HG03354 (cell line): Measurements from ENCODE around the gene PHB1.
"Not testable (repeated sequence)": the region's sequence is repeated elsewhere in the genome, so short reads cannot be mapped to it uniquely, and the experiment has no call there.

ENCODE experiments used
- ATAC-seq: cut with Tn5 transposase; IDR thresholded peaks from one replicate; pipeline ENCODE4 v1.9.1; 2021; ENCODE audit warnings: mild to moderate bottlenecking; ENCODE audit not compliant: unreplicated experiment, poor library complexity, severe bottlenecking

Gene PHB1

DNA sequence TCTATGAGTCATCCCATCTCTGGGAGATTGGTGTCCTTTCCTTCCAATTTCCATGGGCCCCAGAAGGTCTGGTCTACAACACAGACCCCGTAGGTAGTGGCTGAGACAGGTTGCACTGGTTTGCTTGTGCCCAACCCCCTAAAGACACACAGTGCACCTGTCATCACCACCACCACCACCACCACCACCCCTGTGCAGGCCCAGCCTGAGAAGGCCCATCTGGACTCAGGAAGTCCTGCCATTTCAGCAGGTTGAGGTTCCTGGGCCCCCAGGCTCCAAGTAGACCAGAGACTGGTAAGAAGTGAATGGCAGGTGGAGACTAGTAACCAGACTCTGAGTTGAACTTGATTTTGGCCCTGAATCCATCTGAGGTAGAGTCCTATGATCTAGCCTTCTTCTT is 25.9 kb upstream of the PHB1 start:
- ATAC-seq: no peak

DNA sequence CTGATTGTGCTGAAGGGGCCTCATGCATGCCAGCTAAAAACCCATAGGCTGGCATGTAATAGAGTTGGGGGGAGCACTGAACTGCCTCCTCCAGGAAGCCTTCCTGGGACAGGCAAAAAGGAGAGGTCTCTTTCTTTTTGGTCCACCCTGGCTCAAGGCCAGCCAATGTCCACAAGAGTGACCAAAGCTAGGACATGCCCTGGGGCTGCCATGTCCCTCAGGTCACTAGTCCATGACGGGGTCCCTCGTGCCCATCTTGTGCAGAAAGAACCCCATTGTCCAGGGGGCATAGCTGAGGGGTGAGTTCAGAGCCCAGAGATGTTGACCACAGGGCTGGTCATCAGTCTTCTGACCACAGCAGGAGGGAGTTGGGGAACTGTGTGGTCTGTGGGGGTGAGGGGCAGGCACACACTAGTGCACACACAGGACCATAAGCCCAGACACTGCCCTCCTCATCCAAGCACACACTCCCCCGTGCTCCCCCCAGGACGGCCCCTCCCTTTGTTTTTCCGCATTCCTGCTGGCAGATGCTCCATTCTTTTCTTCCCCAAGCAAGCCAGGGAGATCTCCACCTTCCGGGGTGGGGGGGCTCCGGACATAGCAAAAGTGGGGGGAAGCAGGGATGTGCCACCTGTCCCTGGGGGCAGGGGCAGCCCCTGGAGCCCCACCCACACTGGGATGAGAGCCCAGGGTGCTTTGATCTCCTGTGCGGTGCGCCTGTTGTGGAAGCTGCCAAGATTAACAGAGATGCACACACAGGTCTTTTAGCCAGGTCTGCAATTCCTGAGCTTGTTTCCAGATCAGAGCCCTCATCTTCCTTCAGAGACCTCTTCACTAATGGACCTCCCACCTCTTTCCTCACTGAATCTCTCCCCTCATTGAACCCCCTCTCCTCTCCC is 25.2 kb upstream of the PHB1 start:
- no peak for ATAC-seq

DNA sequence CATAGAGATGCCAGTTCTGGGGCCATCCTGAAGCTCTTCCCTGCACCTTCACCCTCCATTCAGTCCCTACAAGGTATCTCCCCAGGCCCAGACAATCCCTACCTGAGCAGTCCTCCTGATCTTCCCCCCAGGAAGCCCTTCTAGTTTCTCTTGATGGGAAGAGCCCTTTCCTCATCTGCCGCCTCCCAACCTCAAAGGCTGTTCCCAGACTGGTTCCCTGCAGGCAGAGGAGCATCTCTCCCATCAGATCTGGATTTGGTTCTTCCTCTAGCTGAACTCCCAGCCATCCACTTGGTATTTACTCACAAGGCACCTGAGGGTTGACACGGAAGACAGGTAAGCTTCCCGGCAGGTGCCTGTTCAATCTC is 24.6 kb upstream of the PHB1 start:
- ATAC-seq: no peak

DNA sequence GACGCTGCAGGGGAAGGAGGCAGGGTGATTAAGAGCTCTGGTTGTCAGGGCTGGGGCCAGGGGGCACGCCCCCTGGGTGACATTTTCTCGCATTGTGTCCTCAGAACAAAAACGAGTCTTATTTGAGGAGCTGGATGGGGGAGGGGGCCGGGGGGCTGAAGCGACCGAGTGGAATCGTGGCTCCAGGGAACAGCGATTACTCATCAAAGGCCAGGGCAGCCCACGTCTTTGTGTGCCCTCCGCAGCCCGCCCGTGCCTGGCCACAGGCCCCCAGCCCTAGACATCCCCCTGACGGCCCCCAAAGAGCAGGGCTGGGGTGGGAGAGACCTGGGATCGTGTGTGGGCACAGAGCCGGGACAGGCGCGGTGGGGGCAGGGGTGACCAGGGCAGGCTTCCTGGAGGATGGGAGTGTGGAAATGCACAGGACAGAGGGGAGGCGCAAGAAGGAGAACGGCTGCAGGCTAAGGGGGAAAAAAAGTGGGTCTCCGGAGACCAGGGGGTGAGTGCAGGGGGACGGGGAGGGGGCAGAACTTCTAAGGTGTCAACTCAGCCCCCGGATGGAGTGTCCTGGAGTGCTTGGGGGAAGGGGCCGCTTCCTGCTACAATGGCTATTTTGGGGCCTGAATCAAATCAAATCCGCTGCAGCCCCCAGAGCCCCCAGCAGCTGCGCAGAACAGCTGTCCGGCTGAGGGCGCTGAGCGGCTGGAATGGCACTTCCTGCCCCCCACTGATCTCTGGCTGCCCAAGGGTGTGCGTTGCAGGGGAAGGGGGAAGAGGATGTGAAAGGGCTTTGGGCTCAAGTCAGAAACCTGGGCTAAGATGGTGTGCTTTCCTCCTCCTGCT is 24.0 kb upstream of the PHB1 start:
- no peak for ATAC-seq

DNA sequence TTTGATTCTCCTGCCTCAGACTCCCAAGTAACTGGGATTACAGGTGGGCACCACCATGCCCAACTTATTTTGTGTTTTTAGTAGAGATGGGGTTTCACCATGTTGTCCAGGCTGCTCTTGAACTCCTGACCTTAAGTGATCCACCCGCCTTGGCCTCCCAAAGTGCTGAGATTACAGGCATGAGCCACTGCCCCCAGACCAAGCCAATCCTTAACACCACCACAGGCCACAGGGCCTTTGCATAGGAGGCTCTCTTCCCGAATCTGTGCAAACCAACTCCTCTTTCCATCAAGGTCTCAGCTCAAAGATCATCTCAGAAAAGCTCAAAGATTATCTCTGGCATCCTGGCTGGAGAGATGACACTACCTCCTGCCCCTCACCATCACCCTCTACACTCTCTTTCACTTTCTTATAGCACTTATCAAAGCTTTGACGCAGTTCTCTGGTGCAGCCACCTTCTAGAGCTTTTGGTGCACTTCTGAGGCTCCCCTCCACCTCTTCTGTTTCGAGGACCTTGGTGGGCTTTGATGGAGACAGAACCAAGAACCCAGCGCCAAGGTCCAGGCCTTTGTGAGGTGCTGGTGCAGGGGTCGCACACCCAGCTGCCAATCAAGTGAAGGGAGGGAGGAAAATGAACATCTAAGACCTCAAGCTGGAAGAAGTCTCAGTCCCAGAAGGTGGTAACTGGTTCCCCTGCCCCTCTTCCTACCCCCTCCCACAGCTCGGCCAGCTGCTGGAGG is 23.2 kb upstream of the PHB1 start:
- ATAC-seq: no peak

DNA sequence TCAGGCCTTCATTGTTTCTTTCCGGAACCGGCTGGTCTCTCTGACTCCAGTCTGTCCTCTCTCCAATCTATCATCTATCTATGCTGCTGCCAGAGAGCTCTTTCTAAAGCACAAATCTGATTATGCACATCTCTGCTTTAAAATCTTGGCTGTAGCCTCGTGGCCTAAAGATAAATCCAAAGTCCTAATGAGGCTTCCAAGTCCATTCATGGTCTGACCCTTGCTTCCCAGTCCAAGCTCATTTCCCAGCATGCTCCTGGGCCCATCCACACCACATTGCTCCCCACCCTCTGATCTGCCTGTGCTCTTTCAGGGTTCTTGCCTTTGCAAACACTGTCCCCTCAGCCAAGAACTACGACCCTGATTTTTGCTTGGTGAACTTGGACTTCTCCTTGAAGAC is 21.5 kb upstream of the PHB1 start:
- ATAC-seq: no peak

DNA sequence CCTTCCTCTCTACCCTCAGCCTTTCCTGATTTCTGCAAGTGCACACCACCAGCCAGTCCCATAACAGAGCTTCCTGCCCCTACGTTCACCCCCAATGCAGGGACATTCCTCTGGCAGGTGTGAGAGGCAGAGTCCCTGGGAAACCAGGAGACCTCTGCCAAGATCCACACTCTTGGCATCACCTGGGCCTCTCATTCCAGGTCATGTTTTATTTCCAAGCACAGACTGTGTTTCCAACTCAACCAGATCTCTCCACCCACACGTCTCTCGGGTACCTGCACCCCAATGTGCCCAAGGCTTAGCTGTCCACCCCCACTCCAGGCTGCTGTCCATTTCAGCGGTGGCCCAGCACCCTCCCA is 21.0 kb upstream of the PHB1 start:
- no peak for ATAC-seq

DNA sequence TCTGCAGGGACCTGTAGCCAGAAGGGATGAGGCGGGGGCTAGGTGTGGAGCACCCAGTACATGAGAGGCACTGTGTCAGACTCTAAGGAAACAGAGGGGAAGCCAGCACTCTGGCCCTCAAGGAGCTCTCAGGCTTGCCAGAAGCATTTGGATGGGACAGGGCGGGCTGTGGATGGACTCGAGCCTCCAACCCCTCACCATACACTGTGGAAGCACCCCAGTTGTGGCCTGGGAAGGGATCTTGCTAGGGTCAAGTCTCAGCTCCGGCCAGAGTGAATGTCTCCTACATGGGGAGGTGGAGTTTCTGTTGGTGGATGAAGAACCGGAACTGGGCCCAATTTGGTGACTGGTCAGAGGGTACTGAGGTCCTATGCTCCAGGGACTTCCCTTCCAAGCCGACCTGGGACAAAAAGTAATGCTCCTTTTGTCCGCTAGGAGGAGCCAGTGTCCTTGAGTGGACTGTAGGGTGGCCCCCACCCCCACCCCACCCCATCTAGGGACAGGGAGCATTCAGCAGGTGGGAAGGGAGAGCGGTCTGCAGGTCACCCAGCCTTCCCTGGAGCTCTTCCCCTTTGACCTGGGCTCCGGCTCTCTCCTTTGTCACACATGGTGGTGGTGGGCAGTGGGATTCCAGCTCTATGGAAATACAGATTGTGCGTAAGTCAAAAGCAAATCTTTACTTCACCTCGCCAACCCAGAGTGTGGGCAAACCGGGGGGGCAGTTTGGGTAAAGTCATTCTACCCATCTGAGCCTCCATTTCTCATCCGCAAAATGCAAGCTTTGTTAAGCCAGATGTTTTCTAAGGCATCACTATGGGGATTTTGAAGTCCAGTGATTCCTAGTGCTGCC is 20.4 kb upstream of the PHB1 start:
- no peak for ATAC-seq

DNA sequence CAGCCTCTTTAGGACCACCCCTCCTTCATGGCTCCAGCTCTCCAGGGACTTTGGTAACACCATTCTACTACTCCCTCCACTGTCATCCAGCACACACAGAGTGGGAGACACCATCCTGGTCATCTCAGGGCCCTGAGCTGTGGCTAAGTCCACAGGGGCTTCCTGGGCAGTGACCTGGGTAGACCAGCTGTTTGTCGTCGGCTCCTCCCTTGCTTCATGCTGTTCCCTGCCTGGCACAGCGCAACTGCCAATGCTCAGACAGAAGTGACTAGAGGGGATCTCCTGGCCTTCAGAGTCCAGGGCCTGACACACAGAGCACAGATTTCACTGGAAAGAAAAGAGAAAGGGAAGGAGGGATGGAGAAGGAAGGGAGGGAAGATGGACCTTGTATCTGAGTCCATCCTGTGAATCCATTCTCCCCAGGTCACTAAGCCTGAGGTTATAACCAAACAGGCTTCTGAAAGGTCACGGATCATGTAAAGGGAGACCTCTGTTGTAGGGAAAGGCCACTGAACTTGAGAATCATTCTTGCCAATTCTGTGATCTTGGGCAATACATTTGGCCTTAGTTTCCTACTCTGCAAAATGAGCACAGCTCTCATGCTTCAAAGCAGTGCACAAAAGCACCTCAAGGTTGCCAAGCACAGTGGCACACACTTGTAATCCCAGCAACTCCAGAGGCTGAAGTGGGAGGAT is 18.5 kb upstream of the PHB1 start:
- no peak for ATAC-seq

DNA sequence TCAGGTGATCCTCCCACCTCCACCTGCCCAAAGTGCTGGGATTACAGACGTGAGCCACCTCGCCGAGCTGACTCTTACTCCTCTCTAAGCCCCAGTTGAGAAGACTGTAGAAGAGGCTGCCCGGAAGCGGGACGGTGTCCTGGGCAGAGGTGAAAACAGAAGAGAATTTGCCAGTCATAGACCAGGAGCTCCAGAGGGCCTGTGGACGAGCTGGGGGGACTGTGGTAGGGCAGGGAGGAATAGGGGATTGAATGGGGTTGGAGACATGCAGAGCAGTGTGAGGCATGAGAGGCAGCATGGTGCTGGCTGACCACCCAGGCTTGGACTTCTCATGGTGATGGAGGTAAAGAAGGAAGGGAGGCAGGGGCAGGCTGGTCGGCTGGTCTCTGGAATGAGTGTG is 17.1 kb upstream of the PHB1 start:
- ATAC-seq: no peak

DNA sequence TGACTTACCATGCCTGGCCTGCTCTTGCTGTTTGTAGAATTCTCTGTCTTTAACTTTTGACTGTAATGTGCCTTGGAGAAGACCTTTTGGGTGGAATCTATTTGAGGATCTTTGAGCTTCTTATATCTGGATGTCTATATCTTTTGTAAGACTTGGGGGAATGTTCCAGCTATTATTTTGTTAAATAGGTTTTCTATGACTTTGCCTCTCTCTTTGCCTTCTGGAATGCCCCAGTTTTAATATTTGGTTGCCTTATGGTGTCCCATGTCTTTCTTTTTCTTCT is 10.3 kb upstream of the PHB1 start:
- ATAC-seq: no peak

DNA sequence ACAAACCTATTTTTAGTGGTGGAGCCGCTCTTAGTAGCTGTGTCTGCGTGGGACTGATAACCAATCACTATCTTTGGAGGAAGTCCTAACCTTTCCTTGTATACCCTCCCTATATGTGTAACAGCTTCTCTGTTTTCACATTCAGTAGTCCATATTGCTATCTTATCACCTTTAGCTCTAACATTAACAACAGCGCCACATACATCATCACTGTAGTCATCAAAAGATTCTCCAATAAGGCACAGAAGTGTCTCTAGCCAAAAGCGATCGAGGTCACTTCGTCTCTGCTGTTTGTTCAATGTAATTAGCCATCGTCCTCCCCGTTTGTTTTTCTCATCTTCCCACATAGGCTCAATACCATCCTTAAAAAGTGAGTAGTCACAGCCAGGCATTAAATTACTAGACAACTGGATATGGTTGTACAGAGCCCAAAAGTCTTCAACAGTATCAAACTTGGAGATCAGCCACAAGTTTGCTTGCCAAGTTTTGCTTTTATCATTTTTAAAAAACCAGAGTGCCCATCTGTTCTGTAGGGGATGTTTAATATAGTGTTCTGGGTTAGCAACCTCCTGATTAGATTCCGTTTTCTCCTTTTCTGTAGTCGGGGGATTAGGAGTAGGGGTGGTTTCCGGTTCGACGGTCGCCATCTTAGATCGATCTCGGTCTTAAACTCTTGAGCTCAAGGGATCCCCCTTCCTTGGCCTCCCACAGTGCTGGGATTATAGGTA is 9.8 kb upstream of the PHB1 start:
- ATAC-seq: not testable (repeated sequence)

DNA sequence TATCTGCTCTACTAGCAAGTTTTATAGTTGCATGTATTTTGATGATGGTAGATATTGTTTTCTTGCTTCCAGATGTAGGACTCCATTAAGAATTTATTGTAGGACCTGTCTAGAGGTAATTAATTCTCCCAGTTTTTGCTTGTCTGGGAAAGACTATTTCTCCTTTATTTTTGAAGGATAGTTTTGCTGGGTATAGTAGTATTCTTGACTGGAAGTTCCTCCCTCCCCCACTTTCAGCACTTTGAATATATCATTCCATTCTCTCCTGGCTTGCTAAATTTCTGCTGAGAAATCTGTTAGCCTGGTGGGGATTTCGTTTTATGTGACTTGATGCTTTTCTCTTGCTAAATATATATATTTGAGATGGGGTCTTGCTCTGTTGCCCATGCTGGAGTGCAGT is 8.0 kb upstream of the PHB1 start:
- no peak for ATAC-seq

DNA sequence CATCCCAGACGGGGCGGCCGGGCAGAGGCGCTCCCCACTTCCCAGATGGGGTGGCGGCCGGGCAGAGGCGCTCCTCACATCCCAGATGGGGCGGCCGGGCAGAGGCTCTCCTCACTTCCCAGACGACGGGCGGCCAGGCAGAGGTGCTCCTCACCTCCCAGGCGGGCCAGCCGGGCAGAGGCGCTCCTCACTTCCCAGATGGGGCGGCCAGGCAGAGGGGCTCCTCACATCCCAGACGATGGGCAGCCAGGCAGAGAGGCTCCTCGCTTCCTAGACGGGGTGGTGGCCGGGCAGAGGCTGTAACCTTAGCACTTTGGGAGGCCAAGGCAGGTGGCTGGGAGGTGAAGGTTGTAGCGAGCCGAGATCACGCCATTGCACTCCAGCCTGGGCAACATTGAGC is 5.1 kb upstream of the PHB1 start:
- not testable (repeated sequence) for ATAC-seq

DNA sequence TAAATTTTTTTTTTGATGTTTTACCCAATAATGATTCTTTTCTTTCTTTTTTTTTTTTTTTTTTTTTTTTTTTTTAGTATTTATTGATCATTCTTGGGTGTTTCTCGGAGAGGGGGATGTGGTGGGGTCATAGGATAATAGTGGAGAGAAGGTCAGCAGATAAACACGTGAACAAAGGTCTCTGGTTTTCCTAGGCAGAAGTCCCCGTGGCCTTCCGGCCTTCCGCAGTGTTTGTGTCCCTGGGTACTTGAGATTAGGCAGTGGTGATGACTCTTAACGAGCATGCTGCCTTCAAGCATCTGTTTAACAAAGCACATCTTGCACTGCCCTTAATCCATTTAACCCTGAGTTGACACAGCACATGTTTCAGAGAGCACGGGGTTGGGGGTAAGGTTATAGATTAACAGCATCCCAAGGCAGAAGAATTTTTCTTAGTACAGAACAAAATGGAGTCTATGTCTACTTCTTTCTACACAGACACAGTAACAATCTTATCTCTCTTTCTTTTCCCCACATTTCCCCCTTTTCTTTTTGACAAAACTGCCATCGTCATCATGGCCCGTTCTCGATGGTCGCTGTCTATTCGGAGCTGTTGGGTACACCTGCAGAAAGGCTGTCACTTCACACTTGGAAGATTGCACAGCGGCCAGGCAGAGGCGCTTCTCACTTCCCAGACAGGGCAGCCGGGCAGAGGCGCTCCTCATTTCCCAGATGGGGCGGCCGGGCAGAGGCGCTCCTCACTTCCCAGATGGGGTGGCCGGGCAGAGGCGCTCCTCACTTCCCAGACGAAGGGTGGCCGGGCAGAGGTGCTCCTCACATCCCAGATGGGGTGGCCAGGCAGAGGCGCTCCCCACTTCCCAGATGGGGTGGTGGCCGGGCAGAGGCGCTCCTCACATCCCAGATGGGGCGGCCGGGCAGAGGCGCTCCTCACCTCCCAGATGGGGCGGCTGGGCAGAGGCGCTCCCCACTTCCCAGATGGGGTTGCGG is 4.4 kb upstream of the PHB1 start:
- ATAC-seq: not testable (repeated sequence)

DNA sequence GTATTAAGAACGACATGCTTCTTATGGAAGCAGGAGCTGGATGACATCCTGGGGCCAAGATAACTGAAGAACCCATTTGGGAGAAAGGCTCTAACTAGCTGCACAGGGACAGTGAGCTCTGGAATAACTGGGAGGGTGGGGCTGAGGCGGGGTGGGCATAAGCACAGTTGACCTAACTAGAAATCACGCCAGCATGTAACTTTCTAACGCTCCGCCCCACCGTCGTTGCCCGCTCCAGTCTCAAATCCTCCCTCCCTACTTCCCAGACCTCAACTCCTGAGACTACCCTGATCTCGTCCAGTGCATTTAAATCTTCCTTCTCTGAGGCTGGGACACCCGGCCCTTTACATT is 436 bp downstream of the PHB1 start:
- no peak for ATAC-seq

DNA sequence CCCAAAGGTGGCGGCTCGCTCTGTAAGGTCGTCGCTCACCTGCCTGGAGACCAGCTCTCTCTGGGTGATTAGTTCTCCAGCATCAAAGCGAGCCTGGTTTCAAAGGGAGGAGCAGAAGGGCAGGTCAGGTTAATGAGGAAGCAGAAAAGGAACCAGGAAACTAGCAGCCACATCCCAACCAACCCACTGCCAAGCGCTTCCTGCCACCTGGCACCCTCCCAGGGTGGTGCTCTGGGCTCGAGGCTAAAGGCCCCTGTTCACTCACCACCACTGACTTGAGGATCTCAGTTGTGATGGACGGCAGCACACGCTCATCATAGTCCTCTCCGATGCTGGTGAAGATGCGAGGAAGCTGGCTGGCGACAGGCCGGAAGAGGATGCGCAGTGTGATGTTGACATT is 5.6 kb downstream of the PHB1 start:
- no peak for ATAC-seq
